Fibroblast of lung (primary cell): ENCODE results near the gene KAT7.

Experiments used
- EZH2 ChIP-seq: IDR thresholded peaks from 2 replicates; pipeline ENCODE4 v1.5.1; 2012; ENCODE audit warnings: low read length, control low read depth, mild to moderate bottlenecking; ENCODE audit errors: missing control alignments
- TF ChIP-seq, protein P1 (sequence below), 2 donors: IDR thresholded peaks in 1 of 2; conservative IDR thresholded peaks in 1 of 2; 1 replicate in 1 of 2; 2 replicates in 1 of 2; pipeline ENCODE4 v1.5.1; 2011 to 2012; ENCODE audit warnings: low read length in 2 of 2, control low read depth in 1 of 2, inconsistent platforms in 1 of 2, low read depth in 1 of 2, mild to moderate bottlenecking in 1 of 2

- TF ChIP-seq, protein P1, sequence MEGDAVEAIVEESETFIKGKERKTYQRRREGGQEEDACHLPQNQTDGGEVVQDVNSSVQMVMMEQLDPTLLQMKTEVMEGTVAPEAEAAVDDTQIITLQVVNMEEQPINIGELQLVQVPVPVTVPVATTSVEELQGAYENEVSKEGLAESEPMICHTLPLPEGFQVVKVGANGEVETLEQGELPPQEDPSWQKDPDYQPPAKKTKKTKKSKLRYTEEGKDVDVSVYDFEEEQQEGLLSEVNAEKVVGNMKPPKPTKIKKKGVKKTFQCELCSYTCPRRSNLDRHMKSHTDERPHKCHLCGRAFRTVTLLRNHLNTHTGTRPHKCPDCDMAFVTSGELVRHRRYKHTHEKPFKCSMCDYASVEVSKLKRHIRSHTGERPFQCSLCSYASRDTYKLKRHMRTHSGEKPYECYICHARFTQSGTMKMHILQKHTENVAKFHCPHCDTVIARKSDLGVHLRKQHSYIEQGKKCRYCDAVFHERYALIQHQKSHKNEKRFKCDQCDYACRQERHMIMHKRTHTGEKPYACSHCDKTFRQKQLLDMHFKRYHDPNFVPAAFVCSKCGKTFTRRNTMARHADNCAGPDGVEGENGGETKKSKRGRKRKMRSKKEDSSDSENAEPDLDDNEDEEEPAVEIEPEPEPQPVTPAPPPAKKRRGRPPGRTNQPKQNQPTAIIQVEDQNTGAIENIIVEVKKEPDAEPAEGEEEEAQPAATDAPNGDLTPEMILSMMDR (conservative IDR thresholded peaks at IDR 0.05 in 1 of 2, IDR thresholded peaks at IDR 0.05 in 1 of 2; ENCODE audit: low read depth in 1 of 2, low read length in 2 of 2): no peak
- TF ChIP-seq EZH2: no peak
Measured at GRCh38 chr17:49762151-49762941, 26.1 kb upstream of the KAT7 start.
